Omental fat pad (tissue), 4 donors: ENCODE results near the gene AGPAT1. TPM values are rescaled to one million over a fixed set of nuclear protein-coding genes. Genes with fewer than 3 reads are reported as not detected.
"Not testable (repeated sequence)": the region's sequence is repeated elsewhere in the genome, so short reads cannot be mapped to it uniquely, and the experiment has no call there.

ENCODE experiments used
- ATAC-seq: fragments of 150-250 bp; one replicate; pipeline ENCODE4 v1.9.1; 2016; ENCODE audit warnings: mild to moderate bottlenecking, moderate library complexity; ENCODE audit not compliant: low FRiP score
- DNase-seq: peaks from one replicate; pipeline ENCODE4 v3.0.0-alpha.2; 2019; ENCODE audit warnings: low spot score
- total RNA-seq, 4 donors: library from RNA; depleted of rRNA; stranded (reverse); fragments of >200 nt; gene quantifications; one replicate each; pipeline ENCODE4 v1.1.0, GENCODE V29; 2016
- TF ChIP-seq, protein P1 (sequence below), 3 donors: fragments of 450-650 bp; IDR thresholded peaks; one replicate each; pipeline ENCODE4 v1.5.1; 2016 to 2017; ENCODE audit warnings: antibody characterized with exemption in 3 of 3, mild to moderate bottlenecking in 3 of 3, moderate library complexity in 2 of 3

AGPAT1 gene
- total RNA-seq, 4 donors from 2014 or later, result 26.4 to 40.9 (median 35.7) TPM

DNA sequence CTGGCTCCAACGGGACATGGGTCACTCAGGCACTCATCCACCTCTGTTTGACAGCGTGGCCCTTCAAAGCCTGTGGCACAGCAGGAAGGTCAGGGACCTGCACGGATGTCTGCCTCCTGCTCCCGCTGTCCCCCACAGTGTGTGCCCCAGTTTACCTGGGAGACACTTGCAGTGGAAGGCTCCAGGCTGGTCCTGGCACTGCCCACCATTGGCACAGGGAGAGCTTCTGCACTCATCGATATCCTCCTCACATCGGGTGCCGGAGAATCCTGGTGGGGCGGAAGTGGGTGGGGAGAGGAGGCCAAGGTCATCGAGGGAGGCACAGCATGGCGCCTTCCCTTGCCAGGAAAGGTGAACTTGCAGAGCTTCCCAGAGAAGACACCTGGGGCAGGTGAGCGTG, 41.1 kb upstream of the AGPAT1 start:
- ATAC-seq (no peak), DNase-seq (no peak)
- TF ChIP-seq, protein P1, sequence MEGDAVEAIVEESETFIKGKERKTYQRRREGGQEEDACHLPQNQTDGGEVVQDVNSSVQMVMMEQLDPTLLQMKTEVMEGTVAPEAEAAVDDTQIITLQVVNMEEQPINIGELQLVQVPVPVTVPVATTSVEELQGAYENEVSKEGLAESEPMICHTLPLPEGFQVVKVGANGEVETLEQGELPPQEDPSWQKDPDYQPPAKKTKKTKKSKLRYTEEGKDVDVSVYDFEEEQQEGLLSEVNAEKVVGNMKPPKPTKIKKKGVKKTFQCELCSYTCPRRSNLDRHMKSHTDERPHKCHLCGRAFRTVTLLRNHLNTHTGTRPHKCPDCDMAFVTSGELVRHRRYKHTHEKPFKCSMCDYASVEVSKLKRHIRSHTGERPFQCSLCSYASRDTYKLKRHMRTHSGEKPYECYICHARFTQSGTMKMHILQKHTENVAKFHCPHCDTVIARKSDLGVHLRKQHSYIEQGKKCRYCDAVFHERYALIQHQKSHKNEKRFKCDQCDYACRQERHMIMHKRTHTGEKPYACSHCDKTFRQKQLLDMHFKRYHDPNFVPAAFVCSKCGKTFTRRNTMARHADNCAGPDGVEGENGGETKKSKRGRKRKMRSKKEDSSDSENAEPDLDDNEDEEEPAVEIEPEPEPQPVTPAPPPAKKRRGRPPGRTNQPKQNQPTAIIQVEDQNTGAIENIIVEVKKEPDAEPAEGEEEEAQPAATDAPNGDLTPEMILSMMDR (IDR thresholded peaks at IDR 0.05), result no peak

DNA sequence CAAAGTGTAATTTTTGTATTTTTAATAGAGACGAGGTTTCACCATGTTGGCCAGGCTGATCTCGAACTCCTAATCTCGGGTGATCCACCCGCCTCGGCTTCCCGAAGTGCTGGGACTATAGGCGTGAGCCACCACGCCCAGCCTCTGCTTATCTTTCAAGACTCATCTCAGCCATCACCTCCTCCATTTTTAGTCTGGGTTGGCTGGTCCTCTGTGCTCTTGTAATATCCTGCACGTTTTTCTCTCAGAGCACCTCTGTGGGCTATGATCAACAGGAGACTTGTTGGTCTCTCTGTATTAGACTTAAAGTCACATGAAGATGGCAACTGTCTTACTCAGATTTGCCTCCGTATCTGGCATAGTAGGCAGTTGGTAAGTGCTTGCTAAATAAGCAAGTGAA, 40.4 kb upstream of the AGPAT1 start:
- ATAC-seq (no peak), DNase-seq (no peak)
- TF ChIP-seq, protein P1 (IDR thresholded peaks at IDR 0.05), result no peak

DNA sequence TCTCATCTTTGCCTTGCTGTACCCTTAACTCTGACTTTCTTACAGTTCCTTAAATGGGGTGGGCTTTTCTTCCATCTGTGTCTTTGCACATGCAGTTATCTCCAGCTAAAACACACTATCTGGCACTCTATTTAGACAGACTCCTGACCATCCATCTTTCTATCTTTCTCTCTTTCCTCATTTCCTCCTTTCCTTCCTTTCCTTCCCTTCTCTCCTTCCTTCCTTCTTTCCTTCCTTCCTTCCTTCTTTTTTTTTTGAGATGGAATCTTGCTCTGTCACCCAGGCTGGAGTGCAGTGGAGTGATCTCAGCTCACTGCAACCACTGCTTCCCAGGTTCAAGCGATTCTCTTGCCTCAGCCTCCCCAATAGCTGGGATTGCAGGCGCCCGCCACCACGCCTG, 39.7 kb upstream of the AGPAT1 start:
- TF ChIP-seq, protein P1 (IDR thresholded peaks at IDR 0.05), result no peak
- ATAC-seq, result no peak
- DNase-seq, result no peak

DNA sequence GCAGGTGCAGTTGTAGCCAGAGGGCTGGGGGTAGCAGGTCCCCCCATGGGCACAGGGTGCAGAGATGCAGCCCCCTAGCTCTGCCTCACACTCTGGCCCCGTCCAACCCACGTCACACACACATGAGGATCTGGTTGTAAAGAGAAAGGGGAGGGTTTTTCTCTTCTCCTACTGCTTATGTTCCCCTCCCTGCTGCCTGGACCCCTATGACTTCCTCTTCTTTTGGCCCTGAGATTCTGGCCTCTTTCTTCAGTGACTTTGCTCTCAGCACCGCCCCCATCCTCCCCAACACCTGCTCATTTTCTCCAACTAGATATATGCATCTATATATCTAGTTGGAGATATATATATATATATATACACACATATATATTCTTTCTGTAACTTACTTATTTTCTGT, 38.2 kb upstream of the AGPAT1 start:
- TF ChIP-seq, protein P1 (IDR thresholded peaks at IDR 0.05), result no peak
- ATAC-seq (no peak), DNase-seq (no peak)

DNA sequence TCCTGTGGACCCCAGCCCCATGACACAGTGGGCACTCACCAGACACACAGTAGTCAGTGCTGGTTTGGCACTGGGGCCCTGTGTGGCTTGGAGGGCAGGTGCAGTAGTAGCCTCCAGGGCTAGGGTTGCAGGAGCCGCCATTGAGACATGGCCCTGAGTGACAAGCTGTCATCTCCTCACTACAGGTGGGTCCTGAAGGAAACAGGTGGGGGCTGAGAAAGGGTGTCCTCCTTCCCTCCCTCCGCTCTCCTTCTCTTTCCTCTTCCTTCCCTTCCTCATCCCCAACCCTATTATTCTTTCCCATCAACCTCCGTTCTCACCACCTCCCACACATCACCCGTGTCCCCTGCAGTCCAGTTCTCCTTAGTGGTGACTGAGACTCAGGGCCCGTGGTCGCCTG, 37.8 kb upstream of the AGPAT1 start:
- DNase-seq (no peak), ATAC-seq (no peak)
- TF ChIP-seq, protein P1 (IDR thresholded peaks at IDR 0.05), result no peak

DNA sequence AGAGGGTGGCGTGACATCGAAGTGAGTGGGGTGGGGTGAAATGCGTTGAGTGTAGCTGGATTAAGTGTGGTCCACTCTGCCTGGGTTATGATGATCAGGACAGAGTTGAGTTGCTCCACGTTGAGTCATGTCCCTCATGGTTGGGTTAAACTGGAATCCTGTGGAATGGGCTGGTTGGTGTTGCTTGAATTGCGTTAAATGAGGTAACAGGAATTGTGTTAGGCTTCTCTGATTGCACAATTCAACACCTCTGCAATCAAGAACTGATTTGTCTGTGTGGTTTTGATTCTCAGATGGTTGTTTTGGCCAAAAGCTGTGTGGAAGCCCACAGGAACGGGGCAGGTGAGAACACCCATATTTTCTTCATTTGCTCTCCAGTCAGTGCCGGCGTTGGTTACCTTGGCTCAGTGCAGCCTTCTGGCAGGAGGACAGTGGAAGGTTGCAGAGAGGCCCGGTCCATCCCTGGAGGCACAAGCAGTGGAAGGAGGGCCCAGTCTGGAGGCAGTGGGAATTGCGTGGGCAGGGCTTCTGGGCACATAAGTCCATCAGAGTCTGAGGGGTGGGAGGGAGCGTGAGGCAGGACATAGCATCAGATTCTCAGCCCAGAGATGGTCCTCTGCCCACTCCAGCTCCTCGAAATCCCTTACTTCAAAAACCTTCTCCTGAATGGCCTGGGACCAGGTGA, 36.3 kb upstream of the AGPAT1 start:
- TF ChIP-seq, protein P1 (IDR thresholded peaks at IDR 0.05), result no peak
- ATAC-seq (no peak), DNase-seq (no peak)

DNA sequence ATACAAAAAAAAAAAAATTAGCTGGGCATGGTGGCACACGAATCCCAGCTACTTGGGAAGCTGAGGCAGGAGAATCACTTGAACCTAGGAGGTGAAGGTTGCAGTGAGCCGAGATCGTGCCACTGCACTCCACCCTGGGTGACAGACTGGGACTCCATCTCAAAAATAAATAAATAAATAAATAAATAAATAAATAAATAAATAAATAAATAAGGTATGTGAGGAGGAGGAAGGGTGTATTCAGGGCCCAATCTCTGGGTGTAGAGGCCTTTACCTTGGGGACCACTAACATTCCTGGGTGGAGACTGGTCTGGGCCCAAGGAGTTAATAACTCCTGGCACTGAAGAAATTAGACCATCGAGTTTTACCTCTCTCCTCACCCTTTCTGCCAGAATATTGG, 35.5 kb upstream of the AGPAT1 start:
- not testable (repeated sequence) for ATAC-seq

More for the DNA sequence above, 35.5 kb upstream of the AGPAT1 start:
- not testable (repeated sequence) for DNase-seq
